GM06990 (cell line): Measurements from ENCODE around the gene PLXND1.

Experiments used
- DNase-seq: peaks from one replicate; pipeline ENCODE4 v3.0.0-alpha.2; 2011; ENCODE audit not compliant: insufficient read length; ENCODE audit errors: extremely low read depth
- H3K27me3 ChIP-seq: replicated peaks from 2 replicates; pipeline ENCODE4 v1.6.0; 2011; ENCODE audit warnings: low read length; ENCODE audit not compliant: control insufficient read depth, insufficient read depth
- H3K36me3 ChIP-seq: 2 replicates; pipeline ENCODE4 v1.5.1; 2011; ENCODE audit warnings: low read length; ENCODE audit not compliant: control insufficient read depth, insufficient read depth
- H3K4me3 ChIP-seq: replicated peaks from 2 replicates; pipeline ENCODE4 v1.5.1; 2011; ENCODE audit warnings: low read depth, mild to moderate bottlenecking, control low read depth, low read length
- CTCF ChIP-seq: IDR thresholded peaks from 2 replicates; pipeline ENCODE4 v1.5.1; 2011; ENCODE audit warnings: low read length, control low read depth, mild to moderate bottlenecking, inconsistent platforms; ENCODE audit not compliant: insufficient read depth, poor library complexity, severe bottlenecking

The PLXND1 gene

DNA sequence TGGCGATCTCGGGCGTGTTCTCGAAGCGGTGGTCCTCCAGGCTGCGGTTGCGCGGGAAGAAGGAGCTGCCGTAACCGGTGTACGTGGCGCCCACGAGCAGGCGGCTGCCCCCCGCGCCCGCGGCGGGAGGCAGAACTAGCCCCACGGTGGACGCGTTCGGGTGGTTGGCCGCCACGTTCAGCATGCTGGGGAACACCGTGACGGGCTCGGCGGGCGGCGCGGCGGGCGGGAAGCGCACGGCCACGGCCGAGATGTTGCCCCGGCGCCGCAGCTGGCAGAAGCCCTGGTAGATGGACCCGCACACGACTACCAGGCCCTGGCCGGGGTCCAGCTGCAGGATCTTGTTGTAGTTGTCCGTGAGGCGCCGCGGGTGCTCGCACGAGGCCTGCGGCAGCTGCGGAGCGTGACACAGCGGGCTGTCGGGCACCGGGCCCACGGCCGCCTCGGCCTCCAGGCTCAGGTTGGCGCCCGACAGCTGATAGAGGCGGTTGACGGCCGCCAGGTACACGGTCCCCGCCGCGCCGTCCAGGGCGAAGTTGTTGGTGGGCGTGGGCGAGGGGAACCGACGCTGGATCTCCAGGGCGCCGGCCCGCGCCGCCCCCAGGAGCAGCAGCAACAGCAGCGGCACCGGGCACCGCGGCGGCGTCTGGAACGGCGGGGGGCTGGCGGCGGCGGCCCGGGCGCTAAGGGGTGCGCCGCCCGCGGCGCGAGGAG, 397 bp downstream of the PLXND1 start:
- no peak for TF ChIP-seq CTCF
- H3K36me3 ChIP-seq = no peaks in the 10 kb centered on the region
- peaks cover 7% of the 10 kb centered on the region; the same call in 1 of the 2 replicates for H3K27me3 ChIP-seq
- DNase-seq = no peak
- no peak overlapping the region for H3K4me3 ChIP-seq

- Histone ChIP-seq H3K36me3 (no peaks in the 10 kb centered on the region), H3K27me3 (peaks cover 7% of the 10 kb centered on the region; the same call in 1 of the 2 replicates), H3K4me3 (no peak overlapping the region)
- no peak for TF ChIP-seq CTCF
- DNase-seq = peak; percentile 51
Observed at GRCh38 chr3:129605203-129605921, 1.1 kb downstream of the PLXND1 start.

DNA sequence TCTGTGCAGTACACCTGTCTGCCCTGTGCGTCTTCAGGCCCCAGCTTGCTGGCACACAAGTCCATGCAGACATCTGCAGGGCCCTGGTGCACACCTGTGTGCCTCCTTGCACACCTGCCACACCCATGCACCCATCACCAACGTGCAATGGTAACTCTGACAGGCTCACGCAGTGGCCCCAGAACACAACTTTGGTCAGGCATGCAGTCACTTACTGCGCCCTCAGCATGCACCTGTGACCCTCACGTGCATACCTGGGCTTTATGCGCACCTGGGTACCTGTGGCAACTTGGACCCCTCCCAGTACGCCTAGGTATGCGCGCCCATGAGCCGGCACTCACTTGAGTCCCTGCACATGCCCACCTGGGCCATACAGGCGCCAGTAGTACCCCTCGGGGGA, 1.7 kb downstream of the PLXND1 start:
- Histone ChIP-seq H3K36me3 (no peaks in the 10 kb centered on the region), H3K27me3 (peaks cover 7% of the 10 kb centered on the region; the same call in 1 of the 2 replicates), H3K4me3 (no peak overlapping the region)
- DNase-seq = no peak
- TF ChIP-seq CTCF = no peak

GRCh38 chr3:129603991-129604749, 2.3 kb downstream of the PLXND1 start:
- Histone ChIP-seq H3K27me3 (peaks cover 7% of the 10 kb centered on the region; the same call in 1 of the 2 replicates), H3K36me3 (no peaks in the 10 kb centered on the region), H3K4me3 (no peak overlapping the region)
- DNase-seq = no peak
- TF ChIP-seq CTCF = no peak

- peaks cover 7% of the 10 kb centered on the region; the same call in 1 of the 2 replicates for H3K27me3 ChIP-seq
- no peak overlapping the region for H3K4me3 ChIP-seq
- H3K36me3 ChIP-seq = no peaks in the 10 kb centered on the region
- no peak for TF ChIP-seq CTCF
- DNase-seq = no peak
Observed at GRCh38 chr3:129603561-129603942, 2.9 kb downstream of the PLXND1 start.
